SK-N-SH treated with all-trans-retinoic acid at 6 μM for 48 hours (cell line): ENCODE data around the gene ZCCHC7.

ENCODE experiments used
- ATAC-seq: fragments of 200-7000 bp; cut with Tn5 transposase; 3 replicates; pipeline ENCODE4 v1.9.1; 2020; ENCODE audit warnings: mild to moderate bottlenecking, moderate library complexity
- BACH2 ChIP-seq: fragments of 250-450 bp; sonication (Bioruptor Pico); IDR thresholded peaks from 2 replicates; pipeline ENCODE4 v1.9.0; 2021; ENCODE audit warnings: mild to moderate bottlenecking, borderline replicate concordance
- CREB5 ChIP-seq: fragments of 250-450 bp; sonication (Bioruptor Pico); IDR thresholded peaks from 2 replicates; pipeline ENCODE4 v1.5.1; 2020; ENCODE audit warnings: low read depth, mild to moderate bottlenecking, moderate library complexity
- CSDC2 ChIP-seq: fragments of 250-450 bp; sonication (Bioruptor Pico); IDR thresholded peaks from 2 replicates; pipeline ENCODE4 v1.5.0; 2020; ENCODE audit warnings: mild to moderate bottlenecking, moderate library complexity
- CSRNP3 ChIP-seq: fragments of 250-450 bp; sonication (Bioruptor Pico); IDR thresholded peaks from 2 replicates; pipeline ENCODE4 v1.5.1; 2021; ENCODE audit warnings: mild to moderate bottlenecking, moderate library complexity
- ESRRG ChIP-seq: fragments of 250-450 bp; sonication (Bioruptor Pico); IDR thresholded peaks from 2 replicates; pipeline ENCODE4 v1.6.1; 2021; ENCODE audit warnings: mild to moderate bottlenecking
- GLIS3 ChIP-seq: fragments of 250-450 bp; sonication (Bioruptor Pico); IDR thresholded peaks from 2 replicates; pipeline ENCODE4 v1.5.0; 2020; ENCODE audit warnings: mild to moderate bottlenecking, moderate library complexity
- ISL1 ChIP-seq: fragments of 250-450 bp; sonication (Bioruptor Pico); IDR thresholded peaks from 2 replicates; pipeline ENCODE4 v2.1.2; 2022; ENCODE audit warnings: mild to moderate bottlenecking, moderate library complexity
- OSR1 ChIP-seq: fragments of 250-450 bp; sonication (Bioruptor Pico); IDR thresholded peaks from 2 replicates; pipeline ENCODE4 v1.8.0; 2022; ENCODE audit warnings: moderate library complexity, mild to moderate bottlenecking, inconsistent platforms
- POU6F1 ChIP-seq: fragments of 250-450 bp; sonication (Bioruptor Pico); IDR thresholded peaks from 2 replicates; pipeline ENCODE4 v1.8.0; 2021; ENCODE audit warnings: low read depth, mild to moderate bottlenecking, moderate library complexity, borderline replicate concordance
- PPARA ChIP-seq: fragments of 250-450 bp; sonication (Bioruptor Pico); IDR thresholded peaks from 2 replicates; pipeline ENCODE4 v1.5.0; 2020; ENCODE audit warnings: mild to moderate bottlenecking, borderline replicate concordance
- RARB ChIP-seq: fragments of 250-450 bp; sonication (Bioruptor Pico); IDR thresholded peaks from 2 replicates; pipeline ENCODE4 v1.8.0; 2021; ENCODE audit warnings: mild to moderate bottlenecking, moderate library complexity
- SNAI2 ChIP-seq: fragments of 250-450 bp; sonication (Bioruptor Pico); IDR thresholded peaks from 2 replicates; pipeline ENCODE4 v1.5.0; 2020; ENCODE audit warnings: mild to moderate bottlenecking, moderate library complexity
- TCF4 ChIP-seq: fragments of 250-450 bp; sonication (Bioruptor Pico); IDR thresholded peaks from 2 replicates; pipeline ENCODE4 v1.8.0; 2021; ENCODE audit warnings: mild to moderate bottlenecking, moderate library complexity, borderline replicate concordance
- TOX ChIP-seq: fragments of 250-450 bp; sonication (Bioruptor Pico); IDR thresholded peaks from 2 replicates; pipeline ENCODE4 v1.8.0; 2021; ENCODE audit warnings: mild to moderate bottlenecking, moderate library complexity, borderline replicate concordance
- TSHZ2 ChIP-seq: fragments of 250-450 bp; sonication (Bioruptor Pico); IDR thresholded peaks from 2 replicates; pipeline ENCODE4 v1.5.0; 2020; ENCODE audit warnings: mild to moderate bottlenecking, moderate library complexity
- ZC3H10 ChIP-seq: fragments of 250-450 bp; sonication (Bioruptor Pico); IDR thresholded peaks from 2 replicates; pipeline ENCODE4 v1.5.1; 2021; ENCODE audit warnings: mild to moderate bottlenecking, moderate library complexity
- ZFP3 ChIP-seq: fragments of 250-450 bp; sonication (Bioruptor Pico); IDR thresholded peaks from 2 replicates; pipeline ENCODE4 v1.5.0; 2020; ENCODE audit warnings: mild to moderate bottlenecking, moderate library complexity
- ZFP30 ChIP-seq: fragments of 450-650 bp; formaldehyde crosslinking; IDR thresholded peaks from 2 replicates; pipeline ENCODE4 v1.5.0; 2022; ENCODE audit warnings: mild to moderate bottlenecking, moderate library complexity
- ZNF565 ChIP-seq: fragments of 450-650 bp; formaldehyde crosslinking; conservative IDR thresholded peaks from 2 replicates; pipeline ENCODE4 v1.5.0; 2020; ENCODE audit warnings: low read depth, mild to moderate bottlenecking, moderate library complexity
- ZNF70 ChIP-seq: fragments of 450-650 bp; formaldehyde crosslinking; IDR thresholded peaks from 2 replicates; pipeline ENCODE4 v1.5.0; 2020; ENCODE audit warnings: mild to moderate bottlenecking, moderate library complexity
- ZNF8 ChIP-seq: fragments of 450-650 bp; formaldehyde crosslinking; IDR thresholded peaks from 2 replicates; pipeline ENCODE4 v1.5.0; 2020; ENCODE audit warnings: mild to moderate bottlenecking, moderate library complexity
- TF ChIP-seq, protein P1 (sequence below): fragments of 250-450 bp; sonication (Bioruptor Pico); IDR thresholded peaks from 2 replicates; pipeline ENCODE4 v1.8.0; 2020; ENCODE audit warnings: mild to moderate bottlenecking, moderate library complexity, borderline replicate concordance

The ZCCHC7 gene

GRCh38 chr9:37353791-37354190 is 233.4 kb downstream of the ZCCHC7 start:
- ATAC-seq: no peak
- no peak for TF ChIP-seq POU6F1 (CRISPR knock-in tag)

- ATAC-seq: no peak
- no peak for TF ChIP-seq POU6F1 (CRISPR knock-in tag)
- no peak for TF ChIP-seq CSRNP3 (CRISPR knock-in tag)
- no peak for TF ChIP-seq ZC3H10 (CRISPR knock-in tag)
- TF ChIP-seq SNAI2: no peak
- TF ChIP-seq ISL1 (CRISPR knock-in tag): no peak
- no peak for TF ChIP-seq TOX
- no peak for TF ChIP-seq ZFP30 (CRISPR knock-in tag)
- TF ChIP-seq BACH2 (CRISPR knock-in tag): no peak
- TF ChIP-seq ESRRG (CRISPR knock-in tag): no peak
- TF ChIP-seq RARB (CRISPR knock-in tag): no peak
- TF ChIP-seq GLIS3 (CRISPR knock-in tag): no peak
Observed at GRCh38 chr9:37362430-37362829, 242.1 kb downstream of the ZCCHC7 start.

DNA sequence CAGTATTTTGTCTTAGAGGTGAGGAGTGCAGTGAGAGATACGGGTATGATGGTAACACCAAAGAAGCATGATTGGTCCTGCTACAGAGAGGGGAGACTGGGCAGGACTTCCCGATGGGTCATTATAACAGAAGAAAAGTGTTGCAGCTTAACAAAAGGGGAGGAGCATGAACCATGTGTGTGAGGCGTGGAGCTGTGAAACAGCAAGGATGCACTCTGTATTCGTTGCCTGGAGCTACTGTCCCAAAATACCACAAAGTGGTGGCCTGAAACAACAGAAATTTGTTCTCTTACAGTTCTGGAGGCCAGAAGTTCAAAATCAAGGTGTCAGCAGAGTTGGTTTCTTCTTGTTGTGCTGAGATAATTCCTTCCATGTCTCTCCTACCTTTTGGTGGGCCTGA is 242.8 kb downstream of the ZCCHC7 start:
- no peak for TF ChIP-seq CREB5 (CRISPR knock-in tag)
- TF ChIP-seq PPARA (CRISPR knock-in tag): no peak
- ATAC-seq: no peak

GRCh38 chr9:37364136-37364535 is 243.8 kb downstream of the ZCCHC7 start:
- ATAC-seq: no peak
- no peak for TF ChIP-seq BACH2 (CRISPR knock-in tag)
- no peak for TF ChIP-seq SNAI2
- TF ChIP-seq ZNF565: no peak
- TF ChIP-seq PPARA (CRISPR knock-in tag): no peak
- TF ChIP-seq TOX: no peak
- TF ChIP-seq, protein P1, sequence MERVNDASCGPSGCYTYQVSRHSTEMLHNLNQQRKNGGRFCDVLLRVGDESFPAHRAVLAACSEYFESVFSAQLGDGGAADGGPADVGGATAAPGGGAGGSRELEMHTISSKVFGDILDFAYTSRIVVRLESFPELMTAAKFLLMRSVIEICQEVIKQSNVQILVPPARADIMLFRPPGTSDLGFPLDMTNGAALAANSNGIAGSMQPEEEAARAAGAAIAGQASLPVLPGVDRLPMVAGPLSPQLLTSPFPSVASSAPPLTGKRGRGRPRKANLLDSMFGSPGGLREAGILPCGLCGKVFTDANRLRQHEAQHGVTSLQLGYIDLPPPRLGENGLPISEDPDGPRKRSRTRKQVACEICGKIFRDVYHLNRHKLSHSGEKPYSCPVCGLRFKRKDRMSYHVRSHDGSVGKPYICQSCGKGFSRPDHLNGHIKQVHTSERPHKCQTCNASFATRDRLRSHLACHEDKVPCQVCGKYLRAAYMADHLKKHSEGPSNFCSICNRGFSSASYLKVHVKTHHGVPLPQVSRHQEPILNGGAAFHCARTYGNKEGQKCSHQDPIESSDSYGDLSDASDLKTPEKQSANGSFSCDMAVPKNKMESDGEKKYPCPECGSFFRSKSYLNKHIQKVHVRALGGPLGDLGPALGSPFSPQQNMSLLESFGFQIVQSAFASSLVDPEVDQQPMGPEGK (CRISPR knock-in tag): no peak
- no peak for TF ChIP-seq ZNF70 (CRISPR knock-in tag)
- TF ChIP-seq POU6F1 (CRISPR knock-in tag): no peak
- TF ChIP-seq ZFP3 (CRISPR knock-in tag): no peak
- TF ChIP-seq RARB (CRISPR knock-in tag): no peak
- TF ChIP-seq ZC3H10 (CRISPR knock-in tag): no peak
- no peak for TF ChIP-seq OSR1 (CRISPR knock-in tag)
- TF ChIP-seq ISL1 (CRISPR knock-in tag): no peak
- TF ChIP-seq TSHZ2 (CRISPR knock-in tag): no peak
- no peak for TF ChIP-seq CSRNP3 (CRISPR knock-in tag)
- no peak for TF ChIP-seq ZFP30 (CRISPR knock-in tag)
- no peak for TF ChIP-seq CSDC2 (CRISPR knock-in tag)
- TF ChIP-seq ESRRG (CRISPR knock-in tag): no peak
- no peak for TF ChIP-seq TCF4 (CRISPR knock-in tag)
- TF ChIP-seq ZNF8 (CRISPR knock-in tag): no peak
